Smooth muscle cell of the brain vasculature (primary cell): ENCODE measurements around the gene ASAP3.
A peak's percentile ranks its signal among the peaks of the same experiment; 100 is the strongest.

Experiments
- DNase-seq: peaks from one replicate; pipeline ENCODE4 v3.0.0-alpha.2; 2012; ENCODE audit warnings: low read depth, low spot score

ASAP3 gene

DNA sequence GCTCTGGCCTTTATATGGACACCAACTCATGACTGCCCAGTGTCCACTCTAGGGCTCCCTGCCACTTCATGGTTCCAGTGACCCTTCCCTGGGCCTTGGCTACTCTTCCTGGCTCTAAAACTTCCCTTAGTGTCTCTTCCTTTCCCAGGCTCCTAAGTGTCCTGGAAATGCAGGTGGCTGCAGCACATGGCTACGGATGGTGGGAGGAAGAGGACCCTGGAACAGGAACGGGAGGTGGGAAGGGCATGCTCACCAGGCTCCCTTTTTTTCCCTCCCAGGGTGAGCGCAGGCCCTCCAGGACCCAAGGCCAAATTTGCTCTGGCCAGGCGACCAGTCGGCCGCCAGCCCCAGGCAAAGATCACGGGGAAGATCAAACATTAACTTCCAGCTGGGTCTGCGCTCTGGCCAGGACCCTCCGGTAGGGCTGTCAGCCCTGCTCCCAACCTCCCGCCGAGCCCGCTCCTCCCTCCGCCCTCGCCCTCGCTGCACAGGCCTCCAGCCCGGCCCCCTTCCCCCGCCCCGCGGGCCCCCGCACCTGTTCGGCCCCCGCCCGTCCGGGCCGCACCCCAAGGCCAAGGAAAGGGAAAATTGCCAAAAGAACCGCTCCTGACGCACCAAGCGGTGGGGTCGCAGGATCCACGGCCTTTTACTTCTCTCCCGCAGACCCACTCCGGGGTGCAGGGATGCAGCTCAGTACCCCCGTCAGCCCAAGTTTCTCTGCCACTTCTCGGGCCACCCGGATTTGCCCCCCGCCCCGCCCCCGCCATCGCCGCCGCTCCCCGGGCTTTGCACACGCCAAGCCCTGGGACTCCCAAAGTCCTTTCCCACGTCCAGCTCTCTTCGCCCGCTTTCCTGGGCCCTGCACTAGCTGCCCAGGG is 60.3 kb downstream of the ASAP3 start:
- no peak for DNase-seq

GRCh38 chr1:23422941-23423340 is 61.0 kb downstream of the ASAP3 start:
- DNase-seq = no peak

- DNase-seq = no peak
Measured at GRCh38 chr1:23422241-23422877, 61.6 kb downstream of the ASAP3 start.

GRCh38 chr1:23421753-23422240 is 62.2 kb downstream of the ASAP3 start:
- DNase-seq = no peak

- no peak for DNase-seq
Measured at GRCh38 chr1:23421343-23421742, 62.6 kb downstream of the ASAP3 start.

- DNase-seq = no peak
Measured at GRCh38 chr1:23420778-23421177, 63.2 kb downstream of the ASAP3 start.

DNA sequence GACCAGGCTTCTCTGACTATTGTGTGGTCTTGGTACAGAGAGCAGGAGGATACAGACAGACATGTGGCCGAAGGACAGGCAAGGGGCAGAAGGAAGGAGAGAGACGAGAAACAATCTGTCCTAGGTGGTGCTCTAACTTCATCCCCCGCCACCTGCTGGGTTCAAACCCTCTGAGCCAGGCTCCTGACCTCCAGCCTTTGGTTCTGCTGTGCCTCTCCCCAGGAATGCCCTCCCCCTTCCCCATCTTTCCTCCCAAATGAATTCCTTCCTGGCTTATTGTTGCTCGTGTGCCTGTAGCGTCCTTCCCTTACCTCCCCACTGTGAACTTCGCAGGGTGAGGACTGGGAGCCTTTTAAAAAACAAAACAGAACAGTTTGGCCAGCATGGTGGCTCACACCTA is 64.8 kb downstream of the ASAP3 start:
- DNase-seq = no peak

DNA sequence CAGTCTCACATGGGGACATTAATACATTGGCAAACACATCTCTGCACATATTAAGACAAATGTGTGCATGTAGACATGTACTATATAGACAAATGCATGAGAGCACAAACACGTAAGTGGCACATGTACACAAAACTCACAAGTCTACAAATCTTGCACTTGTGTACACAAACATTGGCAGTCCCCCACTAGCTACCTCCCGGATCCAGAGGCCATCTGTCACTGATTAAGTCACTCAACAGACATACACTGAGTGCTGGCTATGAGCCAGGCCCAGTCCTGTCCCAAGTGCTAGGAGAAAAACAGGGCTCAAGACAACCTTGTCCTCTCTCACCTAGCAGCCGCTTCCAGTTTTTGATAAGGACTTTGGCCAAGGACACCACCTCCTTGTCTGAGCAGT is 66.4 kb downstream of the ASAP3 start:
- no peak for DNase-seq

- DNase-seq = no peak
Measured at GRCh38 chr1:23416964-23417363, 67.0 kb downstream of the ASAP3 start.

DNA sequence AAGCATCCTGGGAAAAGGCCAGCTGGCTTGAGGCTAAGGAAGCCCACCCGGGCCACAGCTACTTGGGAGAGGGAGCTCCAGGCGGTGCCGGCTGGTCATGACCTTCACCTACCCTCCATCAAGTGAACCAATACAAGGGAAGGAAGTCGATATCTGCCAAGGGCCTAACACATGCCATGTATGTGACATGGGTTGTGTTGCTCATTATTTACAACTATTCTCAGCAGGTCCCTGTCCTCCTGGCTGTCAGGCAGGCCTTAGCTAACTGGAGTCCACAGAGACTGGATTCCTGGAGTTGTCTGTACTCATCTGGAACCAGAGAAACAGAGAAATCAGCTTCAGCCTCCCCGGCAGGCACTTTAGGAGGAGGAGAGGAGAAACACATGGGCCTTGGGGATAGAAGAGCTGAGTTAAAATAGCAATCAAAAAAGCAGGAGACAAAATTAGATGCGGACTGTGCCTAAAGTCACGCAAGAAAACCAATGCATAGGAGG is 75.1 kb downstream of the ASAP3 start:
- DNase-seq = no peak

DNA sequence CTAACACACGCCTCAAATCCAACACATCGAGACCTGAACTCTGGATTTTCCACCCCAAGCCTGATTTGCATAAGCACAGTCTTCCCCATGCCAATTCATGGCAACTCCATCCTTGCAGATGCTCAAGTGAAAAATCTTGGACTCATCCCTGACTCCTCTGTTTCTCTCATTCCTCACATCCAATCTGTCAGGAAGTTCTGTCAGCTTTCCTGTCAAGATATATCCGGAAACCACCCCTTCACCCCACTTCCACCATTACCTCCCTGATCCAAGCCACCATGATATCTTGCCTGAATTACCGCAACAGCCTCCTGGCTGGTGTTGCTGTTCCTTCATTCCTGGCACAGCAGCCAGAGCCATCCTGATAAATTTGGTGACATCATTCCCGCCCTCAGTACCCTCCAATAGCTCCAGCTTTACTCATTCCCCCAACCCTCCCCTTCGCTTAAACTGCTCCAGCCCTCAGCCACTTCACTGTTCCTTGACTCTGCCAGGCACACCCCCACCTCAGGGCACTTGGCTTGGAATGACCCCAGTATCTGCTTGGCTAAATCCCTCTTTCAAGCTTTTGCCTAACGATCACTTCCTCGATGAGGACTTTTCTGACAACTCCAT is 76.9 kb downstream of the ASAP3 start:
- DNase-seq = no peak

GRCh38 chr1:23405946-23406345 is 78.0 kb downstream of the ASAP3 start:
- no peak for DNase-seq

- peak; percentile 73 for DNase-seq
Measured at GRCh38 chr1:23403735-23404486, 80.1 kb downstream of the ASAP3 start.

GRCh38 chr1:23403355-23403734 is 80.6 kb downstream of the ASAP3 start:
- DNase-seq = no peak

DNA sequence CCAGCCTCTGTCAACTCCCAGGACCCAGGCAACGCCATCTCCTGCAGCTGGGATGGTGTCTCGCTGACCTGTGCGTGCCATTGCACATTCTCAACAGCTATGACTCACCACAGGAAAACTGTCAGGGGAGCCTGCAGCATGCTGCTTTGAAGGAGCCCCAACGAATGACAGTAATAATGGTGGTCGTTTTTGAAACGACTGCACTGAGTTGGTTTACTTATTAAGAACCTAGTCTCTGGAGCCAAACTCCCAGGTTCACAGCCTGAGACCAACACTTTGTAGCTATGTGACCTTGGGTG is 81.0 kb downstream of the ASAP3 start:
- no peak for DNase-seq

- DNase-seq = no peak
Measured at GRCh38 chr1:23402286-23403037, 81.5 kb downstream of the ASAP3 start.

- no peak for DNase-seq
Measured at GRCh38 chr1:23401313-23401712, 82.7 kb downstream of the ASAP3 start.

DNA sequence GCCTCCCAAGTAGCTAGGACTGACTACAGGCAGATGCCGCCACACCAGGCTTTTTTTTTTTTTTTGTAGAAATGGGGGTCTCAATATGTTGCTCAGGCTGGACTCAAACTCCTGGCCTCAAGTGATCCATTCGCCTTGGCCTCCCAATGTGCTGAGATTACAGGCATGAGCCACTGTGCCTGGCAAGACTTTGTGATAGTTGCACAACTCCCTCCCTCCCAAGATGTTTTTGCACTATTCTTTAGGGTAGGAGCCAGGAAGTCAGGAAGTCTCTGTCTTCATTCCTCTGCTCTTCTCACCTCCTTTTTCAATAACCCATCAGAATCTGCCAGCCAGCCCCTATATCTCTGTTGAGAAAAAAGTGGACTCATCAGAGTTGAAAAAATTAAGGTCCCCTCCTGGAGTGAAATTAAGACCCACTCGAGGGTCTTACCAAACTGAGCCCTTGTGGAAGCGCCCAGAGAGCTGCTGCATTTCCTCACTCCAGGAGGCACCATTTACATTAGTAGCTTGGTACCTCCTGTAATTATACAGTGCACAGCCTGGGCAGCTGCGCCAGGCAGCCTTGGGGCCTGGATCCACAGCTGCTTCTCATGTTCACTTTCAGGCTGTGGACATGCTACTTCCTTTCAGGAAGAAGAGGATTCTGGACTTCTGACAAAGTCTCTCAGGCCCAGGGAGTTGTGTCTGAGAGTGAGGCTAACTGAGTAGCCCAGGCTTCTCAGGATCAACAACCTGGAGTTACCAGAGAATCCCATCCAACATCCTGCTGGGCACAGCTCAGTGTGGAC is 83.5 kb downstream of the ASAP3 start:
- no peak for DNase-seq

DNA sequence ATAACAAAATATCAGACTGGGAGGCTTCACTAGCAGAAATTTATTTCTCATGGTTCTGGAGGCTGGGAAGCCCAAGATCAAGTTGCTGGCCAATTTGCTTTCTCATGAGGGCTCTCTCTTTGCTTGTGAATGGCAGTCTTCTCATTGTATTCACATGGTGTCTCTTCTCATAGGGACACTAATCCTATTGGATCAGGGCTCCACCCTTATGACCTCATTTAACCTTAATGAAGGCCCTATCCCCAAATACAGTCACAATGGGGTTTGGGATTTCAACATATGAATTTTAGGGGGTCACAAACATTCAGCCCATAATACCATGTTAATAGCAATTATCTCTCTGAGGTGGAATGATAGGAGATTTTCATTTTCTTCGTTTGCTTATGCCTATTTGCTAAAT is 84.8 kb downstream of the ASAP3 start:
- DNase-seq = no peak

- no peak for DNase-seq
Measured at GRCh38 chr1:23397908-23398307, 86.1 kb downstream of the ASAP3 start.
